Gastroesophageal sphincter (tissue), 3 donors: Measurements from ENCODE around the gene FPR3.

Experiments used
- POLR2A ChIP-seq, 2 donors: fragments of 450-650 bp; IDR thresholded peaks; one replicate each; pipeline ENCODE4 v1.6.1; 2017; ENCODE audit warnings: antibody characterized with exemption in 2 of 2, mild to moderate bottlenecking in 2 of 2, moderate library complexity in 1 of 2
- POLR2AphosphoS5 ChIP-seq: sonication (generic); formaldehyde crosslinking; IDR thresholded peaks from one replicate; pipeline ENCODE4 v1.6.1; 2017; ENCODE audit warnings: antibody characterized with exemption
- TF ChIP-seq, protein P1 (sequence below), 4 experiments: fragments of 200-600 bp in 2 of 4; fragments of 450-650 bp in 2 of 4; sonication (generic) in 1 of 4; IDR thresholded peaks; one replicate each; pipeline ENCODE4 v1.5.1; 2017 to 2019; ENCODE audit warnings: antibody characterized with exemption in 4 of 4, mild to moderate bottlenecking in 2 of 4, moderate library complexity in 2 of 4

DNA sequence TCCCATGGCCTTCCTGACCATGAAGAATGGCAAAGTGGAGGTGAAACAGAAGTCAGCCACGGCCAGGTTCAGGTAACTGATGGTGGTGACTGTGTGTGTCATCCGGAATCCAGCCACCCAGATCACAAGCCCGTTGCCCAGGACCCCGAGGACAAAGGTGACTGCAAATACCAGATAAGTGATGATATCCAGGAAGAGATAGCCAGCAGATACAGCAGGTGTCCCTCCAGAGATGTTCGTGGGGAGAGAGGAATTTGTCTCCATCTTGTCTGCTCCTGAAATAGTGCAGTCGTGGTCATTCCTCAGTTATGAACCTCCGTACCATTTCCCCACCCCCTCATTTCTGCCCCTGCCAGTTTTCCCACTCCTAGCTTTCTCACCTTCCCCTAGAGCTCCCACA, 48.2 kb upstream of the FPR3 start:
- TF ChIP-seq, protein P1, sequence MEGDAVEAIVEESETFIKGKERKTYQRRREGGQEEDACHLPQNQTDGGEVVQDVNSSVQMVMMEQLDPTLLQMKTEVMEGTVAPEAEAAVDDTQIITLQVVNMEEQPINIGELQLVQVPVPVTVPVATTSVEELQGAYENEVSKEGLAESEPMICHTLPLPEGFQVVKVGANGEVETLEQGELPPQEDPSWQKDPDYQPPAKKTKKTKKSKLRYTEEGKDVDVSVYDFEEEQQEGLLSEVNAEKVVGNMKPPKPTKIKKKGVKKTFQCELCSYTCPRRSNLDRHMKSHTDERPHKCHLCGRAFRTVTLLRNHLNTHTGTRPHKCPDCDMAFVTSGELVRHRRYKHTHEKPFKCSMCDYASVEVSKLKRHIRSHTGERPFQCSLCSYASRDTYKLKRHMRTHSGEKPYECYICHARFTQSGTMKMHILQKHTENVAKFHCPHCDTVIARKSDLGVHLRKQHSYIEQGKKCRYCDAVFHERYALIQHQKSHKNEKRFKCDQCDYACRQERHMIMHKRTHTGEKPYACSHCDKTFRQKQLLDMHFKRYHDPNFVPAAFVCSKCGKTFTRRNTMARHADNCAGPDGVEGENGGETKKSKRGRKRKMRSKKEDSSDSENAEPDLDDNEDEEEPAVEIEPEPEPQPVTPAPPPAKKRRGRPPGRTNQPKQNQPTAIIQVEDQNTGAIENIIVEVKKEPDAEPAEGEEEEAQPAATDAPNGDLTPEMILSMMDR (IDR thresholded peaks at IDR 0.05), result no peak
- TF ChIP-seq POLR2AphosphoS5, result no peak
- no peak for TF ChIP-seq POLR2A (IDR thresholded peaks at IDR 0.05)
